ENCODE data around the gene MAD1L1. TPM values are rescaled to one million over a fixed set of nuclear protein-coding genes. Genes with fewer than 3 reads are reported as not detected.

The MAD1L1 gene
- total and polyA plus RNA-seq, 2 donors (not counting 3 experiments of a cell fraction or from before 2014, with no cell fraction given) = 34.1 to 42.3 TPM

- intact Hi-C loops (cut with micrococcal nuclease) = no loop called here
- Histone ChIP-seq H3K27ac (ENCODE audit: insufficient read depth, low read depth, low read length) (no peak overlapping the region), H2AFZ (ENCODE audit: low read depth, low read length) (no peak overlapping the region), H3K4me3 (replicated peaks in 1 of 3; ENCODE audit: insufficient read depth in 1 of 3, low read depth in 1 of 3, low read length in 3 of 3) (no peak overlapping the region), H3K9ac (replicated peaks; ENCODE audit: extremely low read depth, insufficient read depth, low read length) (no peak overlapping the region), H4K20me1 (replicated peaks; ENCODE audit: control insufficient read depth, extremely low read depth, insufficient read depth, low read length) (no peaks in the 10 kb centered on the region), H3K9me1 (replicated peaks; ENCODE audit: control insufficient read depth, extremely low read depth, insufficient read depth, low read length) (no peaks in the 10 kb centered on the region), H3K4me2 (ENCODE audit: insufficient read depth, low read length) (no peak overlapping the region), H3K36me3 (ENCODE audit: control insufficient read depth in 2 of 2, extremely low read depth in 1 of 2, insufficient read depth in 2 of 2, low read length in 2 of 2) (peaks cover 0 to 7% of the 10 kb centered on the region in 2 experiments), H3K79me2 (ENCODE audit: control insufficient read depth, insufficient read depth, low read length) (peaks cover 15% of the 10 kb centered on the region), H3K9me3 (replicated peaks; ENCODE audit: control insufficient read depth, insufficient read depth, low read length) (no peaks in the 10 kb centered on the region), H3K27me3 (ENCODE audit: control insufficient read depth in 2 of 2, insufficient read depth in 2 of 2, low read length in 2 of 2) (no peaks in the 10 kb centered on the region), H3K4me1 (ENCODE audit: control insufficient read depth, extremely low read depth, insufficient read depth, low read length) (peaks cover 8% of the 10 kb centered on the region)
- TF ChIP-seq POLR2AphosphoS5 (IDR thresholded peaks at IDR 0.05; ENCODE audit: insufficient read depth, low read depth, low read length) = no peak
- TF ChIP-seq FOS (IDR thresholded peaks at IDR 0.05; ENCODE audit: borderline replicate concordance, insufficient read depth, low read length) = no peak
- TF ChIP-seq CTCF (IDR thresholded peaks at IDR 0.05; ENCODE audit: extremely low read depth in 1 of 2, insufficient read depth in 1 of 2, low read depth in 1 of 2, low read length in 2 of 2) = no peak
- TF ChIP-seq POLR2A (IDR thresholded peaks at IDR 0.05; ENCODE audit: low read depth, low read length) = no peak
- TF ChIP-seq EZH2 (IDR thresholded peaks at IDR 0.05; ENCODE audit: borderline replicate concordance, low read depth, low read length, severe bottlenecking) = no peak
- TF ChIP-seq MYC (IDR thresholded peaks at IDR 0.05; ENCODE audit: low read depth, low read length) = no peak
- no peak for TF ChIP-seq GATA2 (IDR thresholded peaks at IDR 0.05; ENCODE audit: insufficient read depth, insufficient read length, low read depth, low read length)
- no peak for TF ChIP-seq MAX (IDR thresholded peaks at IDR 0.05; ENCODE audit: insufficient read depth, insufficient read length)
- no peak for TF ChIP-seq JUN (IDR thresholded peaks at IDR 0.05; ENCODE audit: borderline replicate concordance, insufficient read depth, insufficient read length, low read depth)
- ChIA-PET CTCF (no interaction called here), POLR2A (no interaction called here)
- FAIRE-seq = no peak
- dilution Hi-C loops (cut with MboI; ENCODE audit: extremely low pct_ligation_motif_present, low sequenced_read_pairs) = no loop called here
- BruUV-seq (replicated peaks) = no TSS peak
- no peak for DNase-seq (ENCODE audit: low read depth, low spot score)
Measured at GRCh38 chr7:2243458-2243857, 10.7 kb upstream of the MAD1L1 start.
